Lung (tissue), 12 donors: ENCODE measurements around the gene IQGAP3. TPM values are rescaled to one million over a fixed set of nuclear protein-coding genes. Genes with fewer than 3 reads are reported as not detected.

Source experiments
- ATAC-seq: fragments of 200-7000 bp; cut with Tn5 transposase; one replicate; pipeline ENCODE4 v1.9.1; 2020; ENCODE audit warnings: moderate number of reproducible peaks; ENCODE audit not compliant: insufficient read depth, low FRiP score
- DNase-seq, 3 donors: peaks; one replicate each; pipeline ENCODE4 v3.0.0-alpha.2; 2013 to 2017
- H3K27ac ChIP-seq, 2 donors: one replicate each; pipeline ENCODE4 v1.5.1; 2013; ENCODE audit warnings: mild to moderate bottlenecking in 2 of 2, moderate library complexity in 2 of 2, control low read depth in 1 of 2, inconsistent platforms in 1 of 2, low read depth in 1 of 2, low read length in 1 of 2
- H3K27me3 ChIP-seq, 3 donors: one replicate each; pipeline ENCODE4 v1.5.1; 2013; ENCODE audit warnings: low read length in 2 of 3; ENCODE audit not compliant: control insufficient read depth in 3 of 3, insufficient read depth in 3 of 3
- H3K36me3 ChIP-seq, 4 donors: one replicate each; pipeline ENCODE4 v1.5.1; 2013; ENCODE audit warnings: low read length in 4 of 4, mild to moderate bottlenecking in 1 of 4, moderate library complexity in 1 of 4; ENCODE audit not compliant: control insufficient read depth in 4 of 4, insufficient read depth in 4 of 4
- H3K4me1 ChIP-seq, 5 donors: one replicate each; pipeline ENCODE4 v1.5.1; 2013; ENCODE audit warnings: low read length in 5 of 5, mild to moderate bottlenecking in 2 of 5, moderate library complexity in 1 of 5; ENCODE audit not compliant: control insufficient read depth in 5 of 5, insufficient read depth in 5 of 5
- H3K4me3 ChIP-seq: one replicate; pipeline ENCODE4 v1.5.1; 2013; ENCODE audit warnings: mild to moderate bottlenecking, control low read depth, moderate library complexity
- H3K9ac ChIP-seq, 2 donors: one replicate each; pipeline ENCODE4 v1.5.1; 2013; ENCODE audit warnings: low read length in 2 of 2, control low read depth in 1 of 2; ENCODE audit not compliant: insufficient read depth in 1 of 2
- H3K9me3 ChIP-seq, 4 donors: one replicate each; pipeline ENCODE4 v1.5.1; 2013; ENCODE audit warnings: low read length in 3 of 4, mild to moderate bottlenecking in 1 of 4, moderate library complexity in 1 of 4; ENCODE audit not compliant: control insufficient read depth in 4 of 4, insufficient read depth in 3 of 4
- WGBS, 2 donors: extraction: QIAGEN DNeasy Blood & Tissue Kit; methylation state at CpG; one replicate each; pipeline ENCODE4 v1.1.7; 2013; 5-methylcytosine and 5-hydroxymethylcytosine counted together
- polyA plus RNA-seq, 2 donors: library from polyadenylated mRNA; stranded (reverse); fragments of 200-250 nt; gene quantifications; one replicate each; pipeline ENCODE4 v1.2.1, GENCODE V29; 2013
- total RNA-seq, 2 donors: library from RNA; depleted of rRNA in 1 of 2; stranded (reverse); fragments of >200 nt in 1 of 2; gene quantifications; one replicate each; pipeline ENCODE4 v1.2.1, GENCODE V29; 2014 to 2021
- TF ChIP-seq, protein P1 (sequence below): IDR thresholded peaks from 2 replicates; pipeline ENCODE4 v1.5.1; 2012; ENCODE audit warnings: mild to moderate bottlenecking; ENCODE audit errors: control extremely low read depth, extremely low read depth
- donor health status: control.
- donor health status: control.
- donor health status: Bipolar disorder and iron deficiency.
- donor health status: healthy.
- donor health status: DM: yes; HTN: yes; CAD: no.

IQGAP3 gene
- total and polyA plus RNA-seq, 4 donors: 0.42 to 3.4 (median 1.2) TPM

GRCh38 chr1:156534424-156535060, 37.8 kb downstream of the IQGAP3 start:
- no peak for DNase-seq

DNA sequence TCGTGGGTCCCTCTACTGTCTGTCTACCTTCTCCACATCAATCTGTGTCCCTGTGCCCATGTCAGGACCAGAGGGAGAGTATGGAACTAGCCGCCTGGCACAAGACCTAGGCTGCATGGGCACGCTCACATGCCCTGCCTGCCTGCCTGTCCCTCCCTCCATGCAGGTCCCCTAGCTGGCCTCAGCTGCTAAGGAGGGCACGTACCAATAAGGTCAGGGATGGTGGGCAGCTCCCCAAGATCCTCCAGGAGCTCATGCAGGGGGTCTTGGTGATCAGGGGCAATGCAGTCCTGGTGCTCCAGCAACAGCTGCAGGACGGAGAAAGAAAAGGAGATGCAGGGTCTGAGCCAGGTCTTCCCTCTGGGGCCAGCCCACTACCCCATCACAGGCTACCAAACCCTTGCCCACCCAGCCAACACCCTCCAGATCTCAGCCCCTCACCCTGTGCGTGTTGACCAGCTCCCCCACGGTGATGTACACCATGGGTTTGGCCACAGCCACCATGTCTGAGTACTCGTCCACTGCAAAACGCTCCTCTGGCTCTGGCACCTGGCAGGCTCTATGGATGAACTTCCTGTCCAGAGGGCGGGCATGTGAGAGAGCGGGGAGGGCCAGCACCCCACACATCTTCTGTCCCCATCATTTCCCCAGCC, 38.7 kb downstream of the IQGAP3 start:
- Histone ChIP-seq H3K27ac (no peak overlapping the region), H3K9me3 (no peaks in the 10 kb centered on the region), H3K9ac (no peak overlapping the region), H3K4me3 (no peak overlapping the region), H3K4me1 (no peaks in the 10 kb centered on the region), H3K36me3 (peaks cover 0 to 21% (median 0%) of the 10 kb centered on the region in 4 donors), H3K27me3 (no peaks in the 10 kb centered on the region)
- 83 to 90% methylated on average over 11 of the region's 11 CpGs for WGBS, 2 donors
- DNase-seq: no peak
- ATAC-seq: no peak
- TF ChIP-seq, protein P1, sequence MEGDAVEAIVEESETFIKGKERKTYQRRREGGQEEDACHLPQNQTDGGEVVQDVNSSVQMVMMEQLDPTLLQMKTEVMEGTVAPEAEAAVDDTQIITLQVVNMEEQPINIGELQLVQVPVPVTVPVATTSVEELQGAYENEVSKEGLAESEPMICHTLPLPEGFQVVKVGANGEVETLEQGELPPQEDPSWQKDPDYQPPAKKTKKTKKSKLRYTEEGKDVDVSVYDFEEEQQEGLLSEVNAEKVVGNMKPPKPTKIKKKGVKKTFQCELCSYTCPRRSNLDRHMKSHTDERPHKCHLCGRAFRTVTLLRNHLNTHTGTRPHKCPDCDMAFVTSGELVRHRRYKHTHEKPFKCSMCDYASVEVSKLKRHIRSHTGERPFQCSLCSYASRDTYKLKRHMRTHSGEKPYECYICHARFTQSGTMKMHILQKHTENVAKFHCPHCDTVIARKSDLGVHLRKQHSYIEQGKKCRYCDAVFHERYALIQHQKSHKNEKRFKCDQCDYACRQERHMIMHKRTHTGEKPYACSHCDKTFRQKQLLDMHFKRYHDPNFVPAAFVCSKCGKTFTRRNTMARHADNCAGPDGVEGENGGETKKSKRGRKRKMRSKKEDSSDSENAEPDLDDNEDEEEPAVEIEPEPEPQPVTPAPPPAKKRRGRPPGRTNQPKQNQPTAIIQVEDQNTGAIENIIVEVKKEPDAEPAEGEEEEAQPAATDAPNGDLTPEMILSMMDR: no peak

More at GRCh38 chr1:156534424-156535060, 37.8 kb downstream of the IQGAP3 start:
- ATAC-seq: no peak
- WGBS, 2 donors: 93 to 98% methylated on average over 12 of the region's 12 CpGs
- Histone ChIP-seq H3K4me1 (no peaks in the 10 kb centered on the region), H3K27ac (no peak overlapping the region), H3K27me3 (no peaks in the 10 kb centered on the region), H3K9ac (no peak overlapping the region), H3K4me3 (no peak overlapping the region), H3K36me3 (peaks cover 0 to 18% (median 2%) of the 10 kb centered on the region in 4 donors), H3K9me3 (no peaks in the 10 kb centered on the region)
- TF ChIP-seq, protein P1: no peak

DNA sequence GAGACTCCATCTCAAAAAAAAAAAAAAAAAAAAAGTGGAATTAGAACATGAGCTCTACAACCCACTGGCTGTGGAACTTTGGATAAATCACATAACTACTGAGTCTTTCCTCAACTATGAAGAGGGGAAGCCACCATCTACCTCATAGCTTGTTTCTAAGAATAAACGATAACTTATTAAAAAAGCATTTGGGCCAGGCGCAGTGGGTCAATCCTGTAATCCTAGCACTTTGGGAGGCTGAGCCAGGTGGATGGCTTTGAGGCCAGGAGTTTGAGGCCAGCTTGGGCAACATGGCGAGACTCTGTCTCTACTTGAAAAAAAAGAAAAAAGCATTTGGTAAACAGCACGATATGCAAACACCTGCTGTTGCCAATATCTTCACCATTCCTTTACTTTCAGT, 40.0 kb downstream of the IQGAP3 start:
- Histone ChIP-seq H3K27ac (no peak overlapping the region), H3K4me3 (no peak overlapping the region), H3K9ac (no peak overlapping the region), H3K4me1 (peaks cover 0 to 2% (median 0%) of the 10 kb centered on the region in 5 donors), H3K27me3 (no peaks in the 10 kb centered on the region), H3K9me3 (no peaks in the 10 kb centered on the region), H3K36me3 (peaks cover 0 to 23% (median 0%) of the 10 kb centered on the region in 4 donors)
- no peak for DNase-seq
- 94 to 99% methylated on average over 4 of the region's 4 CpGs for WGBS, 2 donors
- no peak for ATAC-seq
- TF ChIP-seq, protein P1: no peak
